ENCODE results near the gene HECW1.

The HECW1 gene

DNA sequence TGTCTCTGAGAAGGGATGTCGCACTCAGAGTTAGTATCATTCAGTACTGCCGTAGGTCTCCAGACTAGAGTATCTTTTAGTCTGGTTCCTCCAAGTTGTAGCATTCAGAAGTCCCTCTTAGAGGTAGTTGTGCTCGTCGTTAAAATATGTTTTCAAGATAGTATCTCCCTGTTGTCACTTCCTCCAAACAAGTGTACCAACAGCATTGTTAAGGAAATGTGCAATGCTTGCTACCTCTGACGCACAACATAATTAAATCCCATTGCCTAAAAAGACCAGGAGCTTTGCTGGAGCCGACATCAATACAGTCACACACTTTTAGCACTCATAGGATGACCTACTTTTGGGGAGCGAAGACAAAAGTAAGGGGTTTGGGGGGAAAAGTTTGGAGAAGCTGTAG is 390.5 kb downstream of the HECW1 start:
- no peak for DNase-seq (ENCODE audit: low read depth)

DNA sequence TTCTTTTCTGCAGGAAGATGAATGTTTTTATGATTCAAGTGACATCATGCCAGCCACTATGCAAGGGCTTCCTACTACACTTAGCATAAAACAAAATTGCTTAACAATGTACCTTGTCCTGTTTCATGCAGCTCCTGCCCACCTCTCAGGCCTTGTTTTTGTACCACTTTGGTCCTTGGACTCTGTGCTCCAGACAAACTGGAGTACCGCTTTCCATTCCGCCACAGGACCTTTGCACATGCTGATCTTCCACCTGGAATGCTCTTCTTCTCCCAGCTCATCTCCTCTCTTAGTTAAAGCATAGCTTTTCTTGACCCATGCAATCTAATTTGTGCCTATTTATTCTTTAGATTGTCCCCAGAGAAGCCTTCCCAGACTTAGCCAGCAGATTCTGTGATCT is 393.0 kb downstream of the HECW1 start:
- no peak for DNase-seq (ENCODE audit: low read depth)

- no peak for DNase-seq (ENCODE audit: low read depth)
Observed at GRCh38 chr7:43506460-43506859, 394.0 kb downstream of the HECW1 start.

- DNase-seq (ENCODE audit: low read depth): no peak
Observed at GRCh38 chr7:43508461-43508860, 396.0 kb downstream of the HECW1 start.

DNA sequence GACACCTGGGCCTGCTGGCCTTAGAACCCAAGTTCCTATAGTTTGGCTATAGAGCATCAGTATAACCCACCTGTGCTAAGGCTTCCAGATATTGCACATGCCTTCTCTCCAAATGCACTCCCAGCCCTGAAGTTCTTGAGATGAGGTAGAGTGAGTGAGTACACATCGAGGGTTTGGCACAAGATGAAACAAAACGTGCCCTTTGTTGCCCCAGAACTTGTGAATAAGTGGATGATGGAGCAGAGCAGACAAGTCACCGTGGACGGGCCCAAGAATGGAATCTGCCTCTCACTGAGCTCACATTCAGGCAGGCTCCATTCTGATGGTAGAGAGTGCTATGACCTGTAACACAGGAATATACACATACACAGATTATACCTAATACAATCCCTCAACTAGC is 397.5 kb downstream of the HECW1 start:
- no peak for DNase-seq (ENCODE audit: low read depth)

DNA sequence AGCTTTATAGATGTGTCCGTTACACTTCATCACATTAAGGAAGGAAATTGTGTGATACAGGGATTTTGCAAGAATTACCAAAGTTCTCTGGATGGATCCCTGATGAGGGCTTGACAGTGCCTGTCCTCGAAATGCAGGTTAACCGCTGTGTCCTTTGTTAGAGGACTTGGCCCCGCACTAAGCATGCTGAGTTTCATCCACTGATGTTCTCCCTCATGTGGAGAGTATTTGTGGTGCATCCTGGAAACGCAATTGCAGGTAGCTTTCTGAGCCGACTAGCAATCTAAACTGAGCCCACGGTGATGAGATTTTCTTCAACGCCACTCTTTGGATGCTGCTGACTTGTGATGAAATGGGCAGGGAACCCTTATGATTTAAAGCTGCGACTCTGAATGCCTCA is 398.6 kb downstream of the HECW1 start:
- peak; percentile 14 for DNase-seq (ENCODE audit: low read depth)

GRCh38 chr7:43511769-43512515 is 399.5 kb downstream of the HECW1 start:
- no peak for DNase-seq (ENCODE audit: low read depth)

GRCh38 chr7:43513251-43513650 is 400.8 kb downstream of the HECW1 start:
- DNase-seq (ENCODE audit: low read depth): no peak

DNA sequence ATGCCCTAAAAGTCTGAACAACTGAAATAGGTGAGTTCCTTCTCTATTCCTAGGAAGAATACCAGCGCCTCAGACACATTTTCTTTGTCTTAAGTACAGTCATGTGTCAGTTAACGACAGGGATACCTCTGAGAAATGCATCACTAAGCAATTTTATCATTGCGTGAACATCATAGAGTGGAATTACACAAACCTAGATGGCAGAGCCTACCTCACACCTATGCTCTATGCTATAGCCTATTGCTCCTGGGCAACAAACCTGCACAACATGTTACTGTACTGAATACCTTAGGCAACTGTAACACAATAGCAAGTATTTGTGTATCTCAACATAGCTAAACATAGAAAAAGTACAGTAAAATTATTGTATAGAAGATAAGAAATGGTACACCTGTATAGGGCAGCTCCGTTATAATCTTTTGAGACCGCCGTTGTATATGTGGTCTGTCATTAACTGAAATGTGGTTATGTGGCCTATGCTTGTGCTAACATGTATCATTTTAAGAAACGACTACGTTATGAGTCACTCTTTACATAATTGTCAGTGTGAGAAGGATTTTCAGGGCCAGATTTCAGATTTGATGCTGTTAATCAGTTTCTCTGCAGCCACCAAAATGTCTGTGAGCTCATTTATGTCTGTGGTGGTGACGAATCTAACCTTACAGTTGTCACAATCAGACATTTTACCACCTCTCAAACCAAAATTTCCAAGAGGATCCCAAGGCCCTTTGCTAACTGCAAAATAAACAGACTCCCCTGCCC is 404.3 kb downstream of the HECW1 start:
- peak; percentile 49 for DNase-seq (ENCODE audit: low read depth)

GRCh38 chr7:43517464-43517863 is 405.0 kb downstream of the HECW1 start:
- no peak for DNase-seq (ENCODE audit: low read depth)

DNA sequence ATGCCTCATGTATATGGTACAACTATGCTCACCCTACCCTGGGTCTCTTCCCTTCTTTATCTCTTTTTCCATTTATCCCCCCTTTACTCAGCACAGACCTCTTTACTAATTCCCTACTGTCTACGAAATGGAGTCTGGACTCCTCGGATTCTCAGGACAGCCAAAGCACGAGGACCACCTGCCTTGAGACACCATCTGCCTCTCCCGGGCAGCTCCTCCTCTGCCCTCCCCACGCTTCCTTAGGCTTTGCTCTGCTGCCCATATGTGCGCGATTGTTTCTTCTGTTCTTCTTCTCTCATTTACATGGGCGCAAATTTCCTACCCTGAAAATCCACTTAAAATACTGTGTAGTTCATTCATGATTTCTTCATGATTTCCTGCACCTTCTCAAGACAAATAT is 407.8 kb downstream of the HECW1 start:
- no peak for DNase-seq (ENCODE audit: low read depth)

- DNase-seq (ENCODE audit: low read depth): peak; percentile 82
Observed at GRCh38 chr7:43522406-43523156, 410.1 kb downstream of the HECW1 start.

DNA sequence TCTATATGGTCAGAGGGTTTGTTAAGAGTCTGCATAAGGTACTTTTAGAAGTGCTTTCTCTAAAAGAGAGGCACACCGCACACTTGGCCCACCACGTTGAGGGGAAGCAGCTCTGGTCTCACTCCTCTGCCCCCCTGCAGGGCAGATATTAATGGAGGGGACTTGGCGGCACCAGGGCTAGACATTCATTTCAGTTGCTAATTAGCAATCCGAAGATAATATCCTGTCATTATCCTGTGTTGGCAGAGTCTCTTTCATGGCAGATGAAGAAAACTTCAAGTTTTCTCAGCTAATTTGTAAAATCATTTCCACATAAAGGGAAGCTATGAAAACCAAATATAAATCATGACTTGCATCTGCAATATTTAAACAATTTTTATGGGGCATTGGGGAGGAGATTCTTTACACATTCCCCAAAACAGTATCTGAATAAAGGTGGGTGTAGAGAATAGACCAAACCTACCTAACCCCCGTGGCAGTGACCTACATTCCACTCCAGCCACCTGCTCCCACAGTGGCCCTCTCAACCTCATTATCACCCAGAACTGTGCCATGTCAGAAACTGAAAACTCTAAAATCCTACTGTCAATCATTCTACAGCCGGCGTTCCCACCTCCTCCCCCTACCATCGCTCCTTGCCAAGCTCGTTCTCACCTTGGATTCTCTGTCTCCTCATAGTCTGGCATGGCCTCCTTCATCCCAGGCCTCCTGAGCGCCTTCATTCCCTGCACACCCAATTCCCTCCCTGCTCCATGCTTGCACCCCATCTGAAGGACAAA is 416.3 kb downstream of the HECW1 start:
- no peak for DNase-seq (ENCODE audit: low read depth)

- no peak for DNase-seq (ENCODE audit: low read depth)
Observed at GRCh38 chr7:43530553-43531410, 418.3 kb downstream of the HECW1 start.

GRCh38 chr7:43531700-43532099 is 419.3 kb downstream of the HECW1 start:
- no peak for DNase-seq (ENCODE audit: low read depth)

- peak; percentile 67 for DNase-seq (ENCODE audit: low read depth)
Observed at GRCh38 chr7:43533801-43534479, 421.5 kb downstream of the HECW1 start.

- peak; percentile 78 for DNase-seq (ENCODE audit: low read depth)
Observed at GRCh38 chr7:43535031-43535451, 422.6 kb downstream of the HECW1 start.

DNA sequence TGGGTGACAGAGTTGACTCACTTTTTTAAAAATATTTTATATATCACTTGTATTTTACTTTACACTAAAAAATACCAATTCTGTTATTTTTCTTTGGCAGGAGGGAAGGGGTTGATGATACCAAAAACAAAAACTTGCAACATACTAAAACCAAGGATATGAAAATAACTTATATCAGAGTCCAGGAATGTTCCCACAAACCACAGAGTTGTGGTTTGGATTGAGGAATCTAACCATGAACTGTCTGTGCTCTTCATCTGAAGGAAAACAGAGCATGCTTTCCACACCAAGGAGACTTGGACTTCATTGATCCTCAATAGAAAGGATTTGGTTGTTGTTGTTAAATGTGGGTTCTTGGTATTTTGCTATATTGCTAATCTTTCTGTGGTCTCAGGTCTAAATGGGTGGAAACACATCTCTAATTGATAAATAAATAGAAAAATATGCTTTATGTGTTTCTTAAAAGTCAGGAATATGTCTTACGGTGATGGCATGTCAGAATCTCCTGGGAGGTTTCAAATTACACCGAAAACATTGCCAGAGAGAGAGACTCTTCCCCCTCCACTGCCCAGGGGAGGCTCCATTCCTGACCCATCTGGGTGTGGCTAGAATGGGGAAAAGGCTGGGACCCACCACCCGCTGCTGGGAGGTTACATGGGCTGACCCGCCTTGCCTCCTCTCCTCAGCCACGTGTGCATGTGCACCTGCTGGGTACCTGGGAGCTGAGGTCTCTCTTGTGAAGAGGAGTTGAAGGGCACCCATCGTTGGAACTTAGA is 423.6 kb downstream of the HECW1 start:
- DNase-seq (ENCODE audit: low read depth): peak; percentile 97

GRCh38 chr7:43536773-43537172 is 424.3 kb downstream of the HECW1 start:
- DNase-seq (ENCODE audit: low read depth): no peak

Measured in amniotic epithelial cell (primary cell).